Measurements from ENCODE around the gene ADGRV1.
A peak's percentile ranks its signal among the peaks of the same experiment; 100 is the strongest.
"Not testable (repeated sequence)": the region's sequence is repeated elsewhere in the genome, so short reads cannot be mapped to it uniquely, and the experiment has no call there.

Gene ADGRV1

DNA sequence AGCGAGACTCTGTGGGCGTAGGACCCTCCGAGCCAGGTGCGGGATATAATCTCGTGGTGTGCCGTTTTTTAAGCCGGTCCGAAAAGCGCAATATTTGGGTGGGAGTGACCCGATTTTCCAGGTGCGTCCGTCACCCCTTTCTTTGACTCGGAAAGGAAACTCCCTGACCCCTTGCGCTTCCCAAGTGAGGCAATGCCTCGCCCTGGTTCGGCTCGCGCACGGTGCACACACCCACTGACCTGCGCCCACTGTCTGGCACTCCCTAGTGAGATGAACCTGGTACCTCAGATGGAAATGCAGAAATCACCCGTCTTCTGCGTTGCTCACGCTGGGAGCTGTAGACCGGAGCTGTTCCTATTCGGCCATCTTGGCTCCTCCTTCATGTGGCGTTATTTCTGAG, 263.5 kb downstream of the ADGRV1 start:
- DNase-seq (ENCODE audit: low read depth): not testable (repeated sequence)

- DNase-seq (ENCODE audit: low read depth): no peak
These were observed 265.8 kb downstream of the ADGRV1 start for GRCh38 chr5:90824436-90824835.

GRCh38 chr5:90830058-90830457, 271.5 kb downstream of the ADGRV1 start:
- no peak for DNase-seq (ENCODE audit: low read depth)

GRCh38 chr5:90833753-90834152, 275.2 kb downstream of the ADGRV1 start:
- DNase-seq (ENCODE audit: low read depth): no peak

- DNase-seq (ENCODE audit: low read depth): no peak
These were observed 276.1 kb downstream of the ADGRV1 start for GRCh38 chr5:90834711-90835110.

- no peak for DNase-seq (ENCODE audit: low read depth)
These were observed 284.8 kb downstream of the ADGRV1 start for GRCh38 chr5:90843443-90843842.

- no peak for DNase-seq (ENCODE audit: low read depth)
These were observed 286.3 kb downstream of the ADGRV1 start for GRCh38 chr5:90844931-90845330.

- no peak for DNase-seq (ENCODE audit: low read depth)
These were observed 287.3 kb downstream of the ADGRV1 start for GRCh38 chr5:90845723-90846554.

DNA sequence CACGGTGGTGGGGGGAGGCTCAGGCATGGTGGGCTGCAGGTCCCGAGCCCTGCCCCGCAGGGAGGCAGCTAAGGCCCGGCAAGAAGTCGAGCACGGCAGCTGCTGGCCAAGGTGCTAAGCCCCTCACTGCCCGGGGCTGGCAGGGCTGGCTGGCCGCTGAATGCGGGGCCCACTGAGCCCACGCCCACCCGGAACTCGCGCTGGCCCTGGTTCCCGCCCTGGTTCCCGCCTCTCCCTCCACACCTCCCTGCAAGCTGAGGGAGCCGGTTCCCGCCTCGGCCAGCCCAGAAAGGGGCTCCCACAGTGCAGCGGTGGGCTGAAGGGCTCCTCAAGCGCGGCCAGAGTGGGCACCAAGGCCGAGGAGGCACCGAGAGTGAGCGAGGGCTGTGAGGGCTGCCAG, 289.0 kb downstream of the ADGRV1 start:
- not testable (repeated sequence) for DNase-seq (ENCODE audit: low read depth)

- DNase-seq (ENCODE audit: low read depth): no peak
These were observed 291.3 kb downstream of the ADGRV1 start for GRCh38 chr5:90849939-90850338.

DNA sequence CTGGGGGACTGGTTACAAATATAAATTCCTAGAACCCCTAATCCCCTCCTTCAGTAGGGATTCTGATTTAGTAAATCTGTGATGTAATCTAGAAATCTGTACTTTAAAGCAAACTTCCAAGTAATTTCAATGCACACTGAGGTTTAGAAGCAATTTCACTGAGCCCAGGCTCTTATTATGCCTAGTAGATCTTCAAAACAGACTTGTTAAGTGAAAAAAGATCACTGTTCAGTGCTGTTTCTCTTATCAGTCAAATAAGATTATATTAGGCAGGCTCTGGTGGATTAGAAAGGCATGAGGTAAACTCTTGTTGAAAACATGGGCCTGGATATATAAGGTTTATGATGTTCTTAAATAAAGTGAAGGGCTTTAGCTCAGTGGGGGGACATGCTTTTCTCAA, 293.9 kb downstream of the ADGRV1 start:
- no peak for DNase-seq (ENCODE audit: low read depth)

DNA sequence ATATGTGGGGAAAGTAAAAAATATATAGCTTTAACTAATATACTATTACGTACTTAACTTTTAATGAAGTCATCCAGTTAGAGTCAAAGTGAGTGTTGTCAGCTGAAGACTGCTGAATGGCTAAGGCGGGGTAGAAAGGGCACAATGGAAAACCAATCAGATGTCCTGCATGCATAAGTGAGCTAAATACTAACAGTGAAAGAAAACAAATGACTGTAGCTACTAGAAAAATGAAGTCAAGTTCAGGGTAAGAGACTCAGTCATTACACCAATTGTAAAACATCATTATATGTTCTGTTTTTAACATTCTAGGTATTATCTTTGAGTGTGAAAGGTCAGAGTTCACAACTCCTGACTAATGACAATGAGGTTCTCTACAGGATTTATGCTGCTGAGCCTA, 295.2 kb downstream of the ADGRV1 start:
- DNase-seq (ENCODE audit: low read depth): no peak

GRCh38 chr5:90854169-90854568, 295.6 kb downstream of the ADGRV1 start:
- no peak for DNase-seq (ENCODE audit: low read depth)

GRCh38 chr5:90855296-90856010, 296.9 kb downstream of the ADGRV1 start:
- DNase-seq (ENCODE audit: low read depth): no peak

DNA sequence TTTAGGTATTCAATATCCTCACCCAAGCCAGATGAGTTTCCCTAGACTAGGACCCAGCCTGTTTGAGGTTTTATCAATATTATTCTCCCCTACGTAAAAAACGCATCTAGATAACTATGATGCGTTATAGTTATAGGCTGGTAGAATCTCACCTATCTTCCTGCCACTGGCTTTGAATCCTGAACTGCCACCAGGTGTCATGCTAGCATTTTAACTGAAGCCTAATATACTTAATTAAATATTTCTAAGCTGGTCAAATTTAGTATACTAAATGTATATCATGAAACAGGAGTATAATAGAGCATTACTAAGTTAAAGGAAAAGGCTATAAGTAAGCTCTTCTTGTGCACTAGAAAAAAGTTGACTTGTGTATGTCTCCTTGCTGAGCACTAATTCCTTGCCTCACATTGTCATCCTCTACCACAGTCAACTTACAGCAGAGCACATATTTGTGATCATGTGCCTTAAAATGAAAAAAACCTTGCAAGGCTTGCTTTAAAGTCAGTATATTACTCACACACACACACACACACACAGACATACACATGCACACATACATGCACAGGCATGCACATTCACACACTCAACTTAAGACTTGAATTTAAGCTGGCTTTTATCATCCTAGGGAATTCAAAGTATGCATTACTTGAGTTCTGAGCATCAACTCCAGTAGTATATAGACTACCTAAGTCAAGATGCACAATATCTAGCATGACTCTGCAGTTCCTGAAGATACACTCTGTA, 303.4 kb downstream of the ADGRV1 start:
- no peak for DNase-seq (ENCODE audit: low read depth)

- no peak for DNase-seq (ENCODE audit: low read depth)
These were observed 306.6 kb downstream of the ADGRV1 start for GRCh38 chr5:90865180-90865579.

DNA sequence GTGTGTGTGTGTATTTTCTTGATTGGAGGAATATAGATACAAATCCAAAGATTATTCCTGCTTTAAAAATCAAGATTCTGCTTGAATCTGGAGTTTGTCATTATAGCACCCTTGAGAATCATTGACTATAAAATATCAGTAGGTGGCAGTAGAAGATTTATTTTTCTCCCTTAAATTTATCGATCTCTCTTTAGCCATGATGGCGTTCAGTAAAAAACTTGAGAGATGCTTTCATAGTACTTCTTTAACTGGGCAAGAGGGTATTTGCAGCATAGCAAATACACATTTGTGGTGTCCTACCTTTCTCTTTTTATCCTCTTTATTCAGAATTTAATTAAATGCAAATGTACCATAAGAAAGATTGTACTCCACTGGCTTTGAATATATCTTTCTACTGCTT, 307.7 kb downstream of the ADGRV1 start:
- DNase-seq (ENCODE audit: low read depth): peak; percentile 9

GRCh38 chr5:90866915-90867731, 308.5 kb downstream of the ADGRV1 start:
- DNase-seq (ENCODE audit: low read depth): no peak

DNA sequence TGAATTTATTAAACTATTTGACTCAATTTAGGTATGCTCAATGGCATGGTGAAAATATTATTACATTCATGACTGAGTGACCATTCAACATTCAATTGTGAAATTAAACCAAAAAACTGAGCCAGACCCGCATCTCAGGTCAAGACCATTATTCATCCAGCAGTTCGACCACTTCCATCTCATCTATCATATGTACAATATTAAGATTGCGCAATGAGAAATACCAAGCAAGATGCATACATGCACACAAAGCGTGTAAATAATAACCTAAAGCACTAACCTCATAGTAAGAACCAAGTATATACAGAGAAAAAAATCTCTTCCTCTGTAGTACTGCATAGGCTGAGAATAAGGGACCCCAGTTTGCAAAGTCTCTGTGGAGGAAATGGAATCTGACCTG, 310.2 kb downstream of the ADGRV1 start:
- DNase-seq (ENCODE audit: low read depth): no peak

- DNase-seq (ENCODE audit: low read depth): peak; percentile 30
These were observed 312.9 kb downstream of the ADGRV1 start for GRCh38 chr5:90871391-90871991.

GRCh38 chr5:90873033-90873517, 314.5 kb downstream of the ADGRV1 start:
- DNase-seq (ENCODE audit: low read depth): peak; percentile 59

Measured in fibroblast of gingiva (primary cell).